ENCODE results near the gene C2CD4D. TPM values are rescaled to one million over a fixed set of nuclear protein-coding genes. Genes with fewer than 3 reads are reported as not detected.

Gene C2CD4D
- polyA plus RNA-seq, 3 donors from 2014 or later = 0.22 to 0.52 (median 0.32) TPM

DNA sequence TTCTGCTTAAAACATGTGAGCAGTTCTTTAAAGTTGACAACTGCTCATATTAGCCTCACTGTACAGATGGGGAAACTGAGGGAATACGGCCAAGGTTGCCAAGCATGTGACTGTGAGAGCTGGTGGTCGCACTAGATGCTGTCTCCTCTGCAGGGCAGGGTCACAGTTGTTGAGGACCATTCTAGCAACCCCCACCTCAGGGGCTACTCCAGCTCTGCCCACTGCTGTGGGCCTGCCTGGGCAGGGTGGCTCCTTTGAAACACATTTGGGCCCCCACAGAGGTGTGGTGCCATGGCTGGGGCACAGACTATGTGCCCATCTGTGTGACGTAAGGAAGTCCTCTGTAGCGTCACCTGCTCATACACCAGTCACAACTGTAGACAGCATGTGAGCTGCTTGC, 13.1 kb upstream of the C2CD4D start:
- Mint-ChIP-seq H3K27me3 (ENCODE audit: low read depth in 3 of 3) (peaks cover 3 to 10% (median 6%) of the 10 kb centered on the region in 3 donors), H3K4me1 (no peaks in the 10 kb centered on the region), H3K27ac (no peak overlapping the region), H3K4me3 (no peak overlapping the region), H3K9me3 (no peaks in the 10 kb centered on the region), H3K36me3 (peaks cover 0 to 6% (median 0%) of the 10 kb centered on the region in 3 donors)
- DNase-seq = no peak

DNA sequence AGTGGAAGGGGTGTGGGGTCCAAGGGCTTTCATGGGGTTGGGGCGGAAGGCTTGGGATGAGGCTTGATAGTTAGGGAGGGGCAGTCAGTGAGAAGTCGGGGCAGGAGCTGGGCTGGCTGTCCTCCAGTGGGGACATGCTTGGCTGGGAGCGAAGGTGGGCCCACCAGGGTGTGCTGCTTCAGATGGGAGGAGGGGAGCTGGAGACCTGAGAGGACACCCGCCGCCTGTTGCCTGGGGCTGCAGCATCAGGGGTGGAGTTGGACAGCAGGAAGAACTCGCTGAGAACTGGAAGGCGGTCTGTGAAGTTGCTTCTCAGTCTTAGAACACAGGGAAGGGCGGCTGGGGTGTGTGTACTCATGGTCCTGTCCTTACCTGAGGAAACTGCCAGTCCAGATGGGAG, 12.3 kb upstream of the C2CD4D start:
- no peak for DNase-seq
- H3K4me1 Mint-ChIP-seq = no peaks in the 10 kb centered on the region
- H3K36me3 Mint-ChIP-seq = peaks cover 0 to 6% (median 0%) of the 10 kb centered on the region in 3 donors
- no peak overlapping the region for H3K4me3 Mint-ChIP-seq
- no peaks in the 10 kb centered on the region for H3K9me3 Mint-ChIP-seq
- peak overlapping the region in 1 of 6 donors; percentile 4 for H3K27ac Mint-ChIP-seq
- H3K27me3 Mint-ChIP-seq (ENCODE audit: low read depth in 3 of 3) = peaks cover 3 to 10% (median 6%) of the 10 kb centered on the region in 3 donors

DNA sequence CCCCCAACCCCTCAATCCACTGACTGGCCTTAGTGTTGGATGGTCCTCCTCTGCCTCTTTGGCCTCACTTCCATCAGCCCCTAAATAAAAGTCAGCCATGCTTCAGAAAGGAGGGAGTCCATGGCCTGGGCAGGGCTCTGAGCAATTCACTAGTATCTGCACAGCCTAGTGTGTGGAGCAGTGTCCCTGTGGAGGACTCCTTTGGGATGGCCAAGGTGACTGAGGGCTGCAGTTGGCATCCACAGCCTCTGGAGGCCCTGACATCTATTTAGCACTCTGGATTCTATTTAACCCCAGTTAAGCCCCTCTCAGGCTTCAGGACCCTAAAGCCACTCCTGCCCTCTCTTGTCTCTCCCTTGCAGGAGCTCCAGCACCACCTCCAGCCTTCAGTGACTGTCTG, 10.3 kb upstream of the C2CD4D start:
- H3K36me3 Mint-ChIP-seq = peaks cover 0 to 9% (median 1%) of the 10 kb centered on the region in 3 donors
- H3K9me3 Mint-ChIP-seq = no peaks in the 10 kb centered on the region
- no peak overlapping the region for H3K4me3 Mint-ChIP-seq
- H3K27me3 Mint-ChIP-seq (ENCODE audit: low read depth in 3 of 3) = peaks cover 3 to 12% (median 6%) of the 10 kb centered on the region in 3 donors
- H3K27ac Mint-ChIP-seq = no peak overlapping the region
- H3K4me1 Mint-ChIP-seq = no peaks in the 10 kb centered on the region
- no peak for DNase-seq

DNA sequence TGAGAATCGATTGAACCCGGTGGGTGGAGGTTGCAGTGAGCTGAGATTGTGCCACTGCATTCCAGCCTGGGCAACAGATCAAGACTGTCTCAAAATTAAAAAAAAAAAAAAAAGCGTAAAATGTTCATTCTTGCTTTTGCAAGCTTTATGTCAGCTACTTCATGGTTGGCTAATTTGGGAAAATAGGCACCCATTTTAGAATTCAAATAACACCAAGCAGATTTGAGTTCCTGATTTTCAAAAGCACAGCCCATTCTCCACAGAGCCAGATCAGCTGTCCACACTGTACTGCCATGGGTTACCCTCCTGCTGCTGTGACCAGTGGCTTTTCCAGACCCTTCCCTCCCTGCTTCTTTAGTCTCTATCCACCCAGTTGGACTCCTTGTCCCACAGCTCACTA, 9.5 kb upstream of the C2CD4D start:
- H3K36me3 Mint-ChIP-seq = peaks cover 0 to 11% (median 4%) of the 10 kb centered on the region in 3 donors
- no peaks in the 10 kb centered on the region for H3K4me1 Mint-ChIP-seq
- H3K9me3 Mint-ChIP-seq = no peaks in the 10 kb centered on the region
- DNase-seq = no peak
- H3K27ac Mint-ChIP-seq = peak overlapping the region in 2 of 6 donors; percentile 75 to 81
- no peak overlapping the region for H3K4me3 Mint-ChIP-seq
- peaks cover 3 to 12% (median 6%) of the 10 kb centered on the region in 3 donors for H3K27me3 Mint-ChIP-seq (ENCODE audit: low read depth in 3 of 3)

DNA sequence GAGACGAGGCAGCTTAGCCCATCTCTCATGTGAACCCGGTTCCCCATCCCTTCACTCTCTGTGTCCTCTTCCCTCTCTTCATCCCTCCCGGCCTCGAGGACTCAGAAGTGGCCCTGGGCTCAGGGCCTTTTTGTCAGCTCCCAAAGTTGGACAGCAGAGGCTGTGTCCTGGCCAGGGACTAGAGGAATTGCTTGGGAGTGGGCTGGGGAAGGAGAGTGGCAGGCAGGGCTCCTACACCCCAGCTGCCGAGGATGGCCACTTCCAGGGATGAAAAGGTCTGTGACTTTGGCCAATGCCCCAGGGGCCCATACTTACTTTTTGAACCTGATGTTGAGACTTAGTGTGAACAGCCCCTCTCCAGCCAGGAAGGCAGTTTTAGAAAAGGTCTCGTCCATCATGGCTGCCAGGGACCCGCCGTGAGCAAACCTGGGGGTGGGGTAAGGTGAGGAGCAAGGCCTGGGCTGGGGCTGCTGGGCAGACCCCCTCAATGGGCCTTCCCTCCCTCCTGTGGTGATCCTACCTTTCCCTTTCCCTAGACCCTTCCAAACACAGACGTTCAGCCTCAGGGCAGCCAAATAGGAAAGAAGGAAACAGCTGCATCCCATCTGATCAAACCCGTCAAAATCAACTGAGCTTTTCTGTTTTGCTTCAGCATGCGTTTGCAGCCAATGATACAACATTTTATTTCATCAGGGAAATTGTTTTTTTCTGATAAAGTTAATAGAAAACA, 8.4 kb upstream of the C2CD4D start:
- DNase-seq = no peak
- H3K36me3 Mint-ChIP-seq = peaks cover 0 to 11% (median 4%) of the 10 kb centered on the region in 3 donors
- H3K4me3 Mint-ChIP-seq = no peak overlapping the region
- no peak overlapping the region for H3K27ac Mint-ChIP-seq
- H3K27me3 Mint-ChIP-seq (ENCODE audit: low read depth in 3 of 3) = peaks cover 3 to 13% (median 6%) of the 10 kb centered on the region in 3 donors
- no peaks in the 10 kb centered on the region for H3K9me3 Mint-ChIP-seq
- H3K4me1 Mint-ChIP-seq = no peaks in the 10 kb centered on the region

DNA sequence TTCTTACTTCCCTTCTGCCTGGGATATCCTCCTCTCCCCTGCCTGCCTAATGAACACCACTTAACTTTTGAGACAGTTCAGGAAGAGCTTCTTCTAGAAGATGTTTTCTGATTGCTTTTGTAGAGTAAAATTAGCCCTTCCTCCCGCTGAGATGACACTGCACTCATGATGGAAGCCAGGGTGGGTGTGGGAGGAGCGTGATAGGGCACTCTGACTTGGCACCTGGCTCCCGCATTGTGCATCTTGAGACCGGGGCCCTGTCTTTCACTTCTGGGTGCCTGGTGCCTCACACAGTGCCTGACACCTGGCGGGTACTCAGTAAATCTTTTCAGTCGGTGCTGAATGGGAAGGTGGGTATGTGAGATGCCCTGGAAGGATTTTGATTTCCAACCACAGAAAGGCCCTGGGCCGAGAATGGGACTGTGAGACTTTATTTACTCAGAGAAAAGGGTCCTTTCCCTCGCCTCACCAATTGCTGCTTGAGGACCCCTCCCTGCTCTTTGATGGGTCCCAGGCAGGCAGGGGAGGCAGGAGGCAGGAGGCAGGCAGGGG, 7.1 kb upstream of the C2CD4D start:
- DNase-seq = no peak
- peak overlapping the region in 3 of 6 donors; percentile 0 to 53 (median 21) for H3K27ac Mint-ChIP-seq
- H3K27me3 Mint-ChIP-seq (ENCODE audit: low read depth in 3 of 3) = peaks cover 3 to 12% (median 5%) of the 10 kb centered on the region in 3 donors
- H3K4me3 Mint-ChIP-seq = no peak overlapping the region
- no peaks in the 10 kb centered on the region for H3K4me1 Mint-ChIP-seq
- peaks cover 0 to 11% (median 4%) of the 10 kb centered on the region in 3 donors for H3K36me3 Mint-ChIP-seq
- H3K9me3 Mint-ChIP-seq = no peaks in the 10 kb centered on the region

DNA sequence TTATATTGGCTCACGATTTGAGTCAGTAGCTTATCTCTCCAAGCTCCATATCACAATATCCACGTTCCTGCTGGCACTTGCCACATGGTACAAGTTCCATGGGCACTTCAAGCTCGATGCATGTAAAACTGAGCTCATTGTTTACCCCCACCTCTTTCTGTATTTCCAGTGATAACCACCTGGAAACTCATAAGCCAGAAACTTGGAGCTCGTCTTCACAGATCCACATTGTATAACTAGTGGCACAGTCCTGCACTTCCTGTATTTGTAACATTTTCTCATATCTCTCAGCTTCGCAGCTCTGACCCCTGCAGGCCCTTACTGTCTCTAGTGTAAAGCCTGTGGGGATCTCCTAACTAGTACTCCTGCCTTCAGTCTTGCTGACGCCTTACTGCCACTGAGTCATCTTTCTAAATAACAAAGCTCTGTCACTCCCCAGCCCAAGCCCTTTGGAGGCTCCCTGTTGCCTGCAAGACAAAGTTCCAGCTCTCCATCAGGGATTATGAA, 6.5 kb upstream of the C2CD4D start:
- peak overlapping the region in 2 of 6 donors; percentile 21 to 36 for H3K27ac Mint-ChIP-seq
- H3K36me3 Mint-ChIP-seq = peaks cover 0 to 11% (median 4%) of the 10 kb centered on the region in 3 donors
- peaks cover 3 to 10% (median 3%) of the 10 kb centered on the region in 3 donors for H3K27me3 Mint-ChIP-seq (ENCODE audit: low read depth in 3 of 3)
- no peaks in the 10 kb centered on the region for H3K9me3 Mint-ChIP-seq
- H3K4me1 Mint-ChIP-seq = no peaks in the 10 kb centered on the region
- H3K4me3 Mint-ChIP-seq = no peak overlapping the region
- DNase-seq = no peak

DNA sequence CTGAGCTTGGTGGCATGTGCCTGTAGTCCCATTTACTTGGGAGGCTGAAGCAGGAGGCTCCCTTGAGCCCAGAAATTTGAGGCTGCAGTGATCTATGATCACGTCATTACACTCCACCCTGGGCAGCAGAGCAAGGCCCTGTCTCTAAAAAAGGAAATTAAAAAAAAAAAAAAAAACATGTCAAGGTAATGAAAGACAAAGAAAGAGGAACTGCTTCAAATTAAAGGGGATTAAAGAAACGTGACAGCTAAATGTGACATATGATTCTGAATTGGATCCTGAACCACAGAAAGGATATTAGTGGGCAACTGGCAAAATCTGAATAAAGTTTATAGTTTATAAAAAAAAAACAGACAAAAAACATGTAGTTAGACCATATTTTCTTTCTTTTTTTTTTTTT, 3.8 kb upstream of the C2CD4D start:
- Mint-ChIP-seq H3K9me3 (no peaks in the 10 kb centered on the region), H3K27ac (no peak overlapping the region), H3K4me3 (no peak overlapping the region), H3K36me3 (peaks cover 0 to 6% (median 4%) of the 10 kb centered on the region in 3 donors), H3K4me1 (peaks cover 17 to 21% of the 10 kb centered on the region in 2 donors), H3K27me3 (ENCODE audit: low read depth in 3 of 3) (peaks cover 0 to 11% (median 6%) of the 10 kb centered on the region in 3 donors)
- no peak for DNase-seq

DNA sequence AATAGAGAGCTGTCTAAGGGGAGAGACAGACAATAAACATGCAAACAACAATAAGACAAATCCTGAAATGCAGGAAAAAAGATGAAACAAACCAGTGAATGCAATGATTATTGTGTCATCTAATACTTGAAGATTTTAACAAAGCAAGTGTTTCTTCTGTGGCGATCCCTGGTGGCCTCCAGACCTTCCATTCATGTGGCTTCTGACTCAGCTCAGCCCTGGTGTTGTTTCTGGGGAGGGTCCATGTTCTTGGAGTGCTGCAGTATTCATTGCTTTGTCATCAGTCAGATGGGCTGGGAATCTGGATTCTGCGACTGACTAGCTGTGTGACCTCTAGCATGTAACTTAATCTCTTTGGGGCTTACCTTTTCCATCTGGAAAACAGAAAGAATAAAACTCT, 1.5 kb upstream of the C2CD4D start:
- Mint-ChIP-seq H3K27ac (peak overlapping the region in 2 of 6 donors; percentile 60 to 80), H3K36me3 (peaks cover 0 to 6% (median 4%) of the 10 kb centered on the region in 3 donors), H3K4me1 (peaks cover 34 to 39% of the 10 kb centered on the region in 2 donors), H3K27me3 (ENCODE audit: low read depth in 3 of 3) (peaks cover 3 to 16% (median 6%) of the 10 kb centered on the region in 3 donors), H3K9me3 (no peaks in the 10 kb centered on the region), H3K4me3 (no peak overlapping the region)
- no peak for DNase-seq

DNA sequence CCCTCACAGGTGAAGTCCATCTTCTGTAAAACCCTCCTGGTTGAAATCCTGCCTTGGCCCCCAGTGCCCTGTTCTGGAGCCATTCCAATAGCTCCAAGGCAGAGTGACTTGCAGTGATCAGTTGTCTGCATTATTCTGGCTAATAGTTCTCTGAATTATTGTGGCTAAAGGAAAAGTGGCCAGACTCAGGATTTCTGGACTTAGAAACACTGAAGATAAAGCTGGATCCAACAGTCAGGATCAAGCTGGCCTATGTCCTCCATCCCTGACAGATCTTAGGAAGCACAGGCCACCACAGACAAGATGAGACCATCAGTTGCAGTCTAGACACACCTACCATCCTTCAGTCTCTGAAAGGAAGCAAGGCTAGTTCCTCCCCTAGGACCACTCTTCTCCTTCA, 801 bp upstream of the C2CD4D start:
- Mint-ChIP-seq H3K36me3 (peaks cover 0 to 6% (median 4%) of the 10 kb centered on the region in 3 donors), H3K9me3 (no peaks in the 10 kb centered on the region), H3K4me1 (peaks cover 34 to 39% of the 10 kb centered on the region in 2 donors), H3K4me3 (peak overlapping the region; percentile 38 to 85 (median 77)), H3K27me3 (ENCODE audit: low read depth in 3 of 3) (peaks cover 3 to 16% (median 6%) of the 10 kb centered on the region in 3 donors), H3K27ac (peak overlapping the region in 3 of 6 donors; percentile 9 to 80 (median 60))
- DNase-seq = no peak

DNA sequence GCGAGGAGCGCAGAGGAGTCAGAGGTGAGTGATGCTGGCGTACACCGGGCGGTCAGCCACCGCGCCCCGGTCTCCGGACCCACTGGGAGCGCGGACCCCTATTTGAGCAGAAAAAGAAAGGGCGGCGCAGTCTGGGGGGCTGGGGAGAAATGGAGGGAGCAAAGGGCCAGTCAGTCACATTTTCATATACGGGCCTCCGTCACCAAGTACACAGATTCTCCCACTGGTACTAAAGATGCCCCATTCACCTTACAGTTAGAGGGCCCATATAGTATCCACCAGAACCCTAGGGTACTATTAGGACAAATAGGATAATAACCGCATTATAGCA, 573 bp downstream of the C2CD4D start:
- H3K9me3 Mint-ChIP-seq = no peaks in the 10 kb centered on the region
- peak overlapping the region in 3 of 6 donors; percentile 10 to 30 (median 21) for H3K27ac Mint-ChIP-seq

DNA sequence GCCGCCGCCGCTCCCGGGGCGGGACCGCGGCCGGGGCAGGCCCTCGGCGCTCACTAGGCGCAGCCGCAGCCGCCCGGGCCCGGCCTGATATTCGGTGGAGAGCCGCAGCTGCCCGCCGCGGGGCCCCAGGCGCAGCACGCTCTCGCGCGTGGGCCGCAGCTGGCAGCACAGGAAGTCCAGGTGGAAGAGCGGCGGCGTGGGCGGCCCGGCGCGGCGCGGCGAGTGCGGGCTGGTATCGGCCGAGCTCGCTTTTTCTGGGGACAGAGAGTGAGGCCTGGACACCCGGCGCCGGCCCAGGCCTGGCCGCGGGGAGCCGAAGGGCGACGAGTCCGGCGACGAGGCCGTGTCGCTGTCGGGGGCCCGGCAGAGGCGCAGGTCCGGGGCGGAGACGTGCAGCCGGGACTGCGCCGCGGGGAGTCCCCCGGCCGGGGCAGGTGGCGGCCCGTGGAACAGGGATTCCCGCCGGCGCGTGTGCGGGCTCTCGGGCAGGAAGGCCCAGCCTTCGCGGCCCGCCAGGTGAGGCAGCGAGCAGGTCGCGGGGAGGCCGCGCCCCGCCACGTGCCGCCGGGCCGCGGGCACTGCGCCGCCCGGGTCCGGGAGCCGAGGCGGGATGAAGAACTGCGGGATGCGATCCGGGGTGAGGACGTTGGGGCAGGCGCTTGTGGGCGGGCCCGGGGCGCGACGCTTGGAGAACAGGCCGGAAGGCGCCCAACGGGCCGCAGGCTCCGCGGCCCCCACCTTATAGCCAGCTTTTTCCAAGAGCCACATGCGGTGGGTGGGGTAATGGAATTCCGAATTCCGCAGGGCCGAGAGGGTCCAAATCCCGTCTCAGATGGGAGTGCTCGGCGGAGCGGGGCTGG, 1.2 kb downstream of the C2CD4D start:
- peak overlapping the region; percentile 75 to 85 (median 81) for H3K4me3 Mint-ChIP-seq
- H3K36me3 Mint-ChIP-seq = no peaks in the 10 kb centered on the region
- peak; percentile 41 to 57 (median 55) for DNase-seq
- peaks cover 3 to 16% (median 6%) of the 10 kb centered on the region in 3 donors for H3K27me3 Mint-ChIP-seq (ENCODE audit: low read depth in 3 of 3)
- H3K9me3 Mint-ChIP-seq = no peaks in the 10 kb centered on the region
- H3K27ac Mint-ChIP-seq = peak overlapping the region in 2 of 6 donors; percentile 10 to 30
- H3K4me1 Mint-ChIP-seq = peaks cover 37 to 39% of the 10 kb centered on the region in 2 donors

More for the DNA sequence above, 573 bp downstream of the C2CD4D start:
- Mint-ChIP-seq H3K4me1 (peaks cover 34 to 39% of the 10 kb centered on the region in 2 donors), H3K4me3 (peak overlapping the region; percentile 75 to 85 (median 79)), H3K27me3 (ENCODE audit: low read depth in 3 of 3) (peaks cover 3 to 16% (median 6%) of the 10 kb centered on the region in 3 donors), H3K36me3 (no peaks in the 10 kb centered on the region)
- DNase-seq = no peak

DNA sequence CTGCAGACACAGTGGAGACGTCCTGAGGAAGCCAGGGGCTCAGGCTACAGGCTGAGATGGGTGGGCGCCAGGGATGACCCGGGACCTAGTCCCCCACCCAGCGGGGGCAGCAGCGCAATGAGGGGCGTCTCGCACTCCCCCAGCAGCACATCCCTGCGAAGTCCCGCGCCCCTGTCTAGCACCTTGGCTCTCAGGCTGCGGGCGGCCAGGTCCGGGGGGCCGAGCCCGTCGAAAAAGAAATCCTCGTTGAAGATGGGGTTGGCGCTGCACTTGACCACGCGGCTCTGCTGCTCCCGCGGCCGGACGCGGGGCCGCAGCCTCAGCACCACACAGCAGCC, 1.8 kb downstream of the C2CD4D start:
- peak in 2 of 3 donors; percentile 33 to 35 for DNase-seq
- no peaks in the 10 kb centered on the region for H3K36me3 Mint-ChIP-seq
- H3K9me3 Mint-ChIP-seq = no peaks in the 10 kb centered on the region
- H3K4me3 Mint-ChIP-seq = peak overlapping the region; percentile 81 to 89 (median 84)
- H3K27me3 Mint-ChIP-seq (ENCODE audit: low read depth in 3 of 3) = peaks cover 3 to 15% (median 6%) of the 10 kb centered on the region in 3 donors
- H3K4me1 Mint-ChIP-seq = peaks cover 37 to 39% of the 10 kb centered on the region in 2 donors
- peak overlapping the region; percentile 34 to 94 (median 86) for H3K27ac Mint-ChIP-seq

All from immature natural killer cell (primary cell).